ENCODE results near the gene OAF. TPM values are rescaled to one million over a fixed set of nuclear protein-coding genes. Genes with fewer than 3 reads are reported as not detected.

The OAF gene
- polyA plus RNA-seq, 2 of the 4 experiments (the other 2 are of a cell fraction), result 3.0 to 3.8 TPM

GRCh38 chr11:120217941-120218694, 7.3 kb downstream of the OAF start:
- H3K27ac ChIP-seq, result no peak overlapping the region
- FAIRE-seq (no peak), ATAC-seq (no peak), DNase-seq (ENCODE audit: low read depth in 1 of 2, low spot score in 1 of 2) (no peak)
- ChIA-PET POLR2A (no interaction called here), CTCF (interaction anchor here (1.2 to 2.5 kb wide), 4 partner anchors 11 to 85 kb away, joined by 3 to 10 read pairs (median 4); no protein-coding TSS in a partner anchor)
- 77% methylated on average over 3 of the region's 12 CpGs for WGBS (ENCODE audit: missing lambda C conversion rate)
- no peaks in the 10 kb centered on the region for H3K9me3 ChIP-seq
- TF ChIP-seq NR3C1 (IDR thresholded peaks at IDR 0.05) (no peak), CBX2 (IDR thresholded peaks at IDR 0.05; ENCODE audit: borderline replicate concordance, low read depth) (no peak), FOSL2 (IDR thresholded peaks at IDR 0.05) (no peak), FOSL2 (CRISPR knock-in tag; IDR thresholded peaks at IDR 0.05) (no peak), CEBPB (IDR thresholded peaks at IDR 0.05) (no peak), TP53 (CRISPR knock-in tag; IDR thresholded peaks at IDR 0.05) (no peak), POLR2A (IDR thresholded peaks at IDR 0.05; ENCODE audit: low read length) (no peak), PBX3 (IDR thresholded peaks at IDR 0.05) (no peak), ATOH8 (CRISPR knock-in tag; IDR thresholded peaks at IDR 0.05; ENCODE audit: low read depth) (no peak), ZSCAN20 (CRISPR knock-in tag; IDR thresholded peaks at IDR 0.05) (no peak), ZC3H11A (IDR thresholded peaks at IDR 0.05) (no peak), KDM1A (IDR thresholded peaks at IDR 0.05; ENCODE audit: low read depth) (no peak), ELK1 (IDR thresholded peaks at IDR 0.05; ENCODE audit: low read depth, low read length) (no peak), HOXB13 (CRISPR knock-in tag; IDR thresholded peaks at IDR 0.05; ENCODE audit: low read depth) (no peak), BCL3 (IDR thresholded peaks at IDR 0.05) (no peak), KDM5A (IDR thresholded peaks at IDR 0.05) (no peak)
- TF ChIP-seq, protein P1, sequence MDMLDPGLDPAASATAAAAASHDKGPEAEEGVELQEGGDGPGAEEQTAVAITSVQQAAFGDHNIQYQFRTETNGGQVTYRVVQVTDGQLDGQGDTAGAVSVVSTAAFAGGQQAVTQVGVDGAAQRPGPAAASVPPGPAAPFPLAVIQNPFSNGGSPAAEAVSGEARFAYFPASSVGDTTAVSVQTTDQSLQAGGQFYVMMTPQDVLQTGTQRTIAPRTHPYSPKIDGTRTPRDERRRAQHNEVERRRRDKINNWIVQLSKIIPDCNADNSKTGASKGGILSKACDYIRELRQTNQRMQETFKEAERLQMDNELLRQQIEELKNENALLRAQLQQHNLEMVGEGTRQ (IDR thresholded peaks at IDR 0.05), result no peak
- no peaks in the 10 kb centered on the region for H3K4me1 ChIP-seq
- no peak overlapping the region for H3K4me2 ChIP-seq
- H3K4me3 ChIP-seq, result no peak overlapping the region

GRCh38 chr11:120218695-120219033, 7.8 kb downstream of the OAF start:
- WGBS (ENCODE audit: missing lambda C conversion rate), result 81% methylated on average over 9 of the region's 10 CpGs
- H3K4me1 ChIP-seq, result no peaks in the 10 kb centered on the region
- no peak for DNase-seq (ENCODE audit: low read depth in 1 of 2, low spot score in 1 of 2)
- H3K4me3 ChIP-seq, result no peak overlapping the region
- H3K9me3 ChIP-seq, result no peaks in the 10 kb centered on the region
- FAIRE-seq, result no peak
- ATAC-seq, result no peak
- ChIA-PET POLR2A (no interaction called here), CTCF (no interaction called here)
- TF ChIP-seq KDM5A (IDR thresholded peaks at IDR 0.05), result no peak
- TF ChIP-seq POLR2A (IDR thresholded peaks at IDR 0.05; ENCODE audit: low read length), result no peak
- TF ChIP-seq CBX2 (IDR thresholded peaks at IDR 0.05; ENCODE audit: borderline replicate concordance, low read depth), result no peak
- no peak for TF ChIP-seq HOXA7 (CRISPR knock-in tag; IDR thresholded peaks at IDR 0.05)
- no peak for TF ChIP-seq RFX5 (IDR thresholded peaks at IDR 0.05)
- TF ChIP-seq HMGXB4 (CRISPR knock-in tag; IDR thresholded peaks at IDR 0.05; ENCODE audit: borderline replicate concordance), result no peak
- TF ChIP-seq PHF8 (IDR thresholded peaks at IDR 0.05; ENCODE audit: borderline replicate concordance, low read depth), result no peak
- TF ChIP-seq CHD2 (IDR thresholded peaks at IDR 0.05; ENCODE audit: low read length, partially characterized antibody), result no peak
- TF ChIP-seq JUNB (IDR thresholded peaks at IDR 0.05), result no peak
- TF ChIP-seq MYC (IDR thresholded peaks at IDR 0.05; ENCODE audit: borderline replicate concordance, low read length), result no peak
- no peak for TF ChIP-seq ZSCAN20 (CRISPR knock-in tag; IDR thresholded peaks at IDR 0.05)
- no peak for TF ChIP-seq CEBPB (IDR thresholded peaks at IDR 0.05)
- TF ChIP-seq ZFP36 (IDR thresholded peaks at IDR 0.05; ENCODE audit: borderline replicate concordance, partially characterized antibody), result no peak
- no peak for TF ChIP-seq RARB (CRISPR knock-in tag; IDR thresholded peaks at IDR 0.05)
- H3K4me2 ChIP-seq, result no peak overlapping the region
- H3K27ac ChIP-seq, result no peak overlapping the region

Data from A549 (cell line).